ENCODE results near the gene TFAP2A.
A peak's percentile ranks its signal among the peaks of the same experiment; 100 is the strongest.

The TFAP2A gene

DNA sequence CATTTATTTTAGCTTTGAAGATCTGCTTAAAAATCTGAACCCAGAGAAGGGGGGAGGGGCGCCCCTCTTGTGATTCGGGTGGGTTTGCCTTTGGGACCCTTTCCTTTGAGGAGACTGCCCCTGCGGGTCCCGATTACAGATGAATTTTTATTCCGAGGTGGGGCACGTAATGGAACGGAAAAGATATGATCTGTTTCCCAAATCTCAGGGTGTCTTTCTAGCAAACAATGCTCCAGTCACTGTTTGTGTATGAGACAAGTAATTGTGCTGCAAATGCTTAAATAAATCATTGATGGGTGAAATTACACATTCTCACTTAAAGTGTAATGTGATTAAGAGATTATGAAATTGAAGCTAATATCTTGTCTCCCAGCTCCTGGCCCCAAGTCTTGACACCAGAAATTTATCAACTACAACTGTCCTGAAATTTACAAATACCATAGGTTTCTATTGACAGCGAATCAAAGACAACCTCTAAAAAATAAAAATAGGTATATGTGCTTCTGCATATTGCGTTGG, 30.7 kb downstream of the TFAP2A start:
- no peak overlapping the region for H3K9ac ChIP-seq (ENCODE audit: low read length)
- H3K4me3 ChIP-seq (ENCODE audit: low read length), result no peak overlapping the region
- H3K36me3 ChIP-seq (ENCODE audit: control insufficient read depth, insufficient read depth, low read length, severe bottlenecking), result no peaks in the 10 kb centered on the region
- DNase-seq (ENCODE audit: low read depth), result no peak
- peaks cover 4% of the 10 kb centered on the region for H3K9me3 ChIP-seq (ENCODE audit: control insufficient read depth, low read length)
- H3K4me1 ChIP-seq (ENCODE audit: control insufficient read depth, insufficient read depth, low read length), result no peaks in the 10 kb centered on the region
- H3K27me3 ChIP-seq (replicated peaks; ENCODE audit: control insufficient read depth, insufficient read depth, low read length), result peaks cover 87% of the 10 kb centered on the region

- Histone ChIP-seq H3K9me3 (ENCODE audit: control insufficient read depth, low read length) (peaks cover 4% of the 10 kb centered on the region), H3K36me3 (ENCODE audit: control insufficient read depth, insufficient read depth, low read length, severe bottlenecking) (no peaks in the 10 kb centered on the region), H3K27me3 (replicated peaks; ENCODE audit: control insufficient read depth, insufficient read depth, low read length) (peaks cover 82% of the 10 kb centered on the region), H3K4me3 (ENCODE audit: low read length) (no peak overlapping the region), H3K4me1 (ENCODE audit: control insufficient read depth, insufficient read depth, low read length) (no peaks in the 10 kb centered on the region), H3K9ac (ENCODE audit: low read length) (no peak overlapping the region)
- peak; percentile 51 for DNase-seq (ENCODE audit: low read depth)
Measured at GRCh38 chr6:10383331-10384090, 31.4 kb downstream of the TFAP2A start.

DNA sequence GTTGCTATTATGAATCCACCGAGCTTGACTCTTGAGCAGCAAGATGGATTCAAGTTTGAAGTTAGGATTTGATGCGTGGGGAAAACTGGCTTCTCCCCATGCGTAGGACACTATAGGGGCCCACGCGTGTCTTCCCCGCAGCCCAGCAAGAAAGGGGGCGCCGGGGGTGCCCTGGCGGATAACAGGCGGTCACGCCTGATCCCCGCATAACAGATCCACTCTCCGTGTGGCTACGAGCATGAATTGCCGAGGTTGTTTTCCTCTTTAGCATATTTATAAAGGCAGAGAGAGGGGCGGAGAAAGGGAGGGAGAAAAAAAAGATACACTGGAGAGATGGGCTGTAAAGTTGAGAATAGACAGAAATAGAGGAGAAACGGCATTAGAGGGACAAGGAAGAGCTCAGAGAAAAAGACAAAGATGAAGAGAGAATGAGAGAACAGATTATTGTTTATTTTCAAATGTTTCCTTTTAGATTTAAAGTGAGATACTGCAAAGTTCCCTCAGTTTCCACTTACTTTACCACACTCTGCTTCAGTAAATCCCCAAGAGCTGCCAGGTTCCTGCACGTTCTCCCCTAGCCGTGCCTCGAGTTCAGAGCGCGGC, 32.0 kb downstream of the TFAP2A start:
- Histone ChIP-seq H3K4me3 (ENCODE audit: low read length) (no peak overlapping the region), H3K9ac (ENCODE audit: low read length) (no peak overlapping the region), H3K27me3 (replicated peaks; ENCODE audit: control insufficient read depth, insufficient read depth, low read length) (peaks cover 81% of the 10 kb centered on the region), H3K4me1 (ENCODE audit: control insufficient read depth, insufficient read depth, low read length) (no peaks in the 10 kb centered on the region), H3K9me3 (ENCODE audit: control insufficient read depth, low read length) (no peaks in the 10 kb centered on the region), H3K36me3 (ENCODE audit: control insufficient read depth, insufficient read depth, low read length, severe bottlenecking) (no peaks in the 10 kb centered on the region)
- no peak for DNase-seq (ENCODE audit: low read depth)

- Histone ChIP-seq H3K4me3 (ENCODE audit: low read length) (no peak overlapping the region), H3K4me1 (ENCODE audit: control insufficient read depth, insufficient read depth, low read length) (no peaks in the 10 kb centered on the region), H3K9me3 (ENCODE audit: control insufficient read depth, low read length) (no peaks in the 10 kb centered on the region), H3K27me3 (replicated peaks; ENCODE audit: control insufficient read depth, insufficient read depth, low read length) (peaks cover 76% of the 10 kb centered on the region), H3K36me3 (ENCODE audit: control insufficient read depth, insufficient read depth, low read length, severe bottlenecking) (no peaks in the 10 kb centered on the region), H3K9ac (ENCODE audit: low read length) (no peak overlapping the region)
- DNase-seq (ENCODE audit: low read depth), result no peak
Measured at GRCh38 chr6:10382322-10382721, 32.6 kb downstream of the TFAP2A start.

GRCh38 chr6:10381830-10382208, 33.1 kb downstream of the TFAP2A start:
- Histone ChIP-seq H3K9ac (ENCODE audit: low read length) (no peak overlapping the region), H3K36me3 (ENCODE audit: control insufficient read depth, insufficient read depth, low read length, severe bottlenecking) (no peaks in the 10 kb centered on the region), H3K9me3 (ENCODE audit: control insufficient read depth, low read length) (no peaks in the 10 kb centered on the region), H3K4me3 (ENCODE audit: low read length) (no peak overlapping the region), H3K4me1 (ENCODE audit: control insufficient read depth, insufficient read depth, low read length) (no peaks in the 10 kb centered on the region), H3K27me3 (replicated peaks; ENCODE audit: control insufficient read depth, insufficient read depth, low read length) (peaks cover 71% of the 10 kb centered on the region)
- no peak for DNase-seq (ENCODE audit: low read depth)

DNA sequence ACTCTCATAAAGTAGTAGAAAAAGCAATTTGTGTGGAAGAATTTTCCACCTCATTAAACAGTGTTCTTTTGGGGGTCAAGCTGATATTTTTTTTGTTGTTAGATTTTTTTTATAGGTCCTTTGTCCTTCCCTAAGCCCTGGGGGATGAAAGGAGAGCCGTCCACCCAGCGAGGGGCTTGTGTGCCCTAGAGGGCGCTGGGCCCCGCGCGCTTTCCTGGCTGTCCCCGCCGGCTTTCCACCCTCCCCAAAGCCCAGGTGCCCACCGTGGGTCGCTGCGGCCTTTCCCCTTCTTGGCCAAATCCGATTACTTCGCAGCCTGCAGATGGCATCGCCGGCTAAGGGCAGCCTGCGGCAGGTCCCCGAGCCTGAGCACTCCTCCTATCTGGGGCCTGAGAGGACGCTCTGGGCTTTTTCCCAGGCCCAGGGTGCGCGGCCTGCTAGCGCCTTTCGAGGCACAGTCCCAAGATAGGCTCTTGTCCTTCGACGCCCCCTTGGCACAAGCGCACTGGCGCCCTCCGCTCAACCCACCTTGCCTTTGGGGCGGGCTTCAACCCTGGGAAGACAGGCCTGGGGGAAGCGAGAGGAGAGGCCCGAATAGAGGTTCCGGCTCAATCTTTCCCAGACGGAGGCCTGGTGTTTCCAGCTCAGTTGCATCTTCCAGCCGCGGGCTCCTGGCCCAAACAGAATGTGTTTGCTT, 33.6 kb downstream of the TFAP2A start:
- no peaks in the 10 kb centered on the region for H3K9me3 ChIP-seq (ENCODE audit: control insufficient read depth, low read length)
- no peaks in the 10 kb centered on the region for H3K4me1 ChIP-seq (ENCODE audit: control insufficient read depth, insufficient read depth, low read length)
- no peak overlapping the region for H3K9ac ChIP-seq (ENCODE audit: low read length)
- no peak overlapping the region for H3K4me3 ChIP-seq (ENCODE audit: low read length)
- DNase-seq (ENCODE audit: low read depth), result no peak
- peaks cover 66% of the 10 kb centered on the region for H3K27me3 ChIP-seq (replicated peaks; ENCODE audit: control insufficient read depth, insufficient read depth, low read length)
- H3K36me3 ChIP-seq (ENCODE audit: control insufficient read depth, insufficient read depth, low read length, severe bottlenecking), result no peaks in the 10 kb centered on the region

DNA sequence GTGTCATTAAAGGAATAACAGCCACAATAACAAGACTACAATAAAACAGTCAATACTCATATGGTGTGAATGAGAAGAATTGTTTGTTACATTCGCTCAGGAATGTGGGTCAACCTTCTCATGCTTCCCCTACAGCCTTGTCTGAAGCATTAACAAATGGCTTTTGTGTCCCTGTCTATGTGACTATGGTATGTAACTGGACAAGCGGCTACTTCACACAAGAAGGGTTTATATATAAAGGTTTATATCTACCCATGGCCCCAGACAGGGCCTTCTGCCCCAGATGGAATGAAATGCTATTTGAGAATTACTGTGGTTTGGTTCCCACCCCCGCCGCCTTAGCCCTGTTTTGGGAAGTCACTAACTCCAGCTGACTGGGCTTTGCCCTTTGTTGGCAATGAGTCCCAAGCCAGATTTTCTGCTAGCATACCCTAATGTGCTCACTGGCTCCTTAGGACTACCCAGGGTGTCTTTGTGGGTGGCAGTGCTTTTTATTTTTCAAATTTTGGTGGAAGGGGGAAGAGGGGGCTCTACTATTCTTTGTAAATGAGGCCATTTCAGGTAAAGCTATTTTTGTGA, 39.4 kb downstream of the TFAP2A start:
- no peak for DNase-seq (ENCODE audit: low read depth)
- Histone ChIP-seq H3K4me3 (ENCODE audit: low read length) (no peak overlapping the region), H3K4me1 (ENCODE audit: control insufficient read depth, insufficient read depth, low read length) (no peaks in the 10 kb centered on the region), H3K27me3 (replicated peaks; ENCODE audit: control insufficient read depth, insufficient read depth, low read length) (peaks cover 9% of the 10 kb centered on the region), H3K9ac (ENCODE audit: low read length) (no peak overlapping the region), H3K36me3 (ENCODE audit: control insufficient read depth, insufficient read depth, low read length, severe bottlenecking) (no peaks in the 10 kb centered on the region), H3K9me3 (ENCODE audit: control insufficient read depth, low read length) (no peaks in the 10 kb centered on the region)

DNA sequence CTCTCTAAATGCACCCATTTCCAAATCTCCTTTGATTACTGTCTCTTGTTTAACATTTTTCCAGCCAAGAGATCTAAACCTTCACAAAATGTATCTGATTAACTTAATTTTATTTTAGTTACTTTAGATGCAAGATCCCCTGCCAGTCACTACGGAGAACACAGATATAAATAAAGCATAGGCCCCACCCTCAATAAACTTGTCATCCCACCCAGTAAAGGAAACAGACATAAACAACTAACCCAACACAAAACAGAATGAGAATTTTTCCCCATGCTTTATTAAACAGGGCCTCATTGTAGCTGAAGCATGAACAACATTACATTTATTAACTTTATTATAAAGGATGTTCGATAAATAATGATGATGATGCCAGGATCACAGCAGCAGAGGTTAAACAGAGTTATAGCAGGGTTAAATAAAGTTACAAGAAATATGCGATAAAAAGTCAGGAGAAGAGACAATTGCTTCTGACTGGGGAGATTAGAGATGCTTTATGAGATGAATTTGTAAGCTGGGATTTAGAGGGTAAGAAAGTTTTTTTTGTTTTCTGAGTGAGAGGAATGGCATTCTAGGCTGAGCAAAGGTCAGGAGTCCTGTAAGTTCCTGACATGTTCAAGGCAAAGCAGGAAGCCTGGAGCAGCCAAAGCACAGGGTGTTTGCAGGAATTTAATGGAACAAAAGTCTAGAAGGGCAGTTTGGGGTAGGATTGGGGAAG, 41.1 kb downstream of the TFAP2A start:
- H3K9me3 ChIP-seq (ENCODE audit: control insufficient read depth, low read length), result no peaks in the 10 kb centered on the region
- H3K9ac ChIP-seq (ENCODE audit: low read length), result no peak overlapping the region
- no peak overlapping the region for H3K4me3 ChIP-seq (ENCODE audit: low read length)
- no peaks in the 10 kb centered on the region for H3K4me1 ChIP-seq (ENCODE audit: control insufficient read depth, insufficient read depth, low read length)
- H3K27me3 ChIP-seq (replicated peaks; ENCODE audit: control insufficient read depth, insufficient read depth, low read length), result peaks cover 7% of the 10 kb centered on the region
- H3K36me3 ChIP-seq (ENCODE audit: control insufficient read depth, insufficient read depth, low read length, severe bottlenecking), result no peaks in the 10 kb centered on the region
- peak; percentile 62 for DNase-seq (ENCODE audit: low read depth)

GRCh38 chr6:10369896-10370295, 45.0 kb downstream of the TFAP2A start:
- Histone ChIP-seq H3K9me3 (ENCODE audit: control insufficient read depth, low read length) (peaks cover 2% of the 10 kb centered on the region), H3K4me1 (ENCODE audit: control insufficient read depth, insufficient read depth, low read length) (no peaks in the 10 kb centered on the region), H3K4me3 (ENCODE audit: low read length) (no peak overlapping the region), H3K27me3 (replicated peaks; ENCODE audit: control insufficient read depth, insufficient read depth, low read length) (no peaks in the 10 kb centered on the region), H3K36me3 (ENCODE audit: control insufficient read depth, insufficient read depth, low read length, severe bottlenecking) (no peaks in the 10 kb centered on the region), H3K9ac (ENCODE audit: low read length) (no peak overlapping the region)
- DNase-seq (ENCODE audit: low read depth), result no peak

- no peak overlapping the region for H3K9ac ChIP-seq (ENCODE audit: low read length)
- H3K36me3 ChIP-seq (ENCODE audit: control insufficient read depth, insufficient read depth, low read length, severe bottlenecking), result no peaks in the 10 kb centered on the region
- H3K4me3 ChIP-seq (ENCODE audit: low read length), result no peak overlapping the region
- no peaks in the 10 kb centered on the region for H3K4me1 ChIP-seq (ENCODE audit: control insufficient read depth, insufficient read depth, low read length)
- H3K27me3 ChIP-seq (replicated peaks; ENCODE audit: control insufficient read depth, insufficient read depth, low read length), result no peaks in the 10 kb centered on the region
- DNase-seq (ENCODE audit: low read depth), result no peak
- H3K9me3 ChIP-seq (ENCODE audit: control insufficient read depth, low read length), result peaks cover 12% of the 10 kb centered on the region
Measured at GRCh38 chr6:10368861-10369260, 46.0 kb downstream of the TFAP2A start.

GRCh38 chr6:10363911-10364310, 51.0 kb downstream of the TFAP2A start:
- Histone ChIP-seq H3K27me3 (replicated peaks; ENCODE audit: control insufficient read depth, insufficient read depth, low read length) (no peaks in the 10 kb centered on the region), H3K9me3 (ENCODE audit: control insufficient read depth, low read length) (peaks cover 13% of the 10 kb centered on the region), H3K36me3 (ENCODE audit: control insufficient read depth, insufficient read depth, low read length, severe bottlenecking) (no peaks in the 10 kb centered on the region), H3K9ac (ENCODE audit: low read length) (no peak overlapping the region), H3K4me1 (ENCODE audit: control insufficient read depth, insufficient read depth, low read length) (no peaks in the 10 kb centered on the region), H3K4me3 (ENCODE audit: low read length) (no peak overlapping the region)
- no peak for DNase-seq (ENCODE audit: low read depth)
